Thyroid gland (tissue), 4 donors: ENCODE data around the gene CPNE4. TPM values are rescaled to one million over a fixed set of nuclear protein-coding genes. Genes with fewer than 3 reads are reported as not detected.
A peak's percentile ranks its signal among the peaks of the same experiment; 100 is the strongest.

Source experiments
- DNase-seq, 2 donors: peaks; one replicate each; pipeline ENCODE4 v3.0.0-alpha.2; 2019
- H3K27ac ChIP-seq, 3 donors: fragments of 200-600 bp; sonication (generic); 1 replicate in 2 of 3; 2 replicates in 1 of 3; pipeline ENCODE4 v1.5.1; 2016 to 2019; ENCODE audit warnings: mild to moderate bottlenecking in 1 of 3, moderate library complexity in 1 of 3
- H3K27me3 ChIP-seq: fragments of 200-600 bp; sonication (generic); one replicate; pipeline ENCODE4 v1.5.1; 2019
- H3K36me3 ChIP-seq, 2 donors: fragments of 200-600 bp; sonication (generic); one replicate each; pipeline ENCODE4 v1.5.1; 2016 to 2019
- H3K4me1 ChIP-seq, 2 donors: fragments of 200-600 bp; sonication (generic); one replicate each; pipeline ENCODE4 v1.5.1; 2017 to 2019
- H3K4me3 ChIP-seq, 3 donors: fragments of 200-600 bp; sonication (generic); replicated peaks in 1 of 3; 1 replicate in 2 of 3; 2 replicates in 1 of 3; pipeline ENCODE4 v1.5.1; 2016; ENCODE audit warnings: mild to moderate bottlenecking in 1 of 3
- H3K9me3 ChIP-seq: fragments of 200-600 bp; sonication (generic); one replicate; pipeline ENCODE4 v1.5.1; 2017
- CTCF ChIP-seq, 6 experiments: fragments of 200-600 bp in 3 of 6; fragments of 450-650 bp in 3 of 6; sonication (generic) in 3 of 6; IDR thresholded peaks; one replicate each; pipeline ENCODE4 v1.5.1; 2016 to 2019; ENCODE audit warnings: antibody characterized with exemption in 6 of 6, mild to moderate bottlenecking in 2 of 6, inconsistent platforms in 1 of 6, moderate library complexity in 1 of 6
- POLR2A ChIP-seq, 2 donors: fragments of 450-650 bp; IDR thresholded peaks; one replicate each; pipeline ENCODE4 v1.6.1; 2017; ENCODE audit warnings: antibody characterized with exemption in 2 of 2, mild to moderate bottlenecking in 2 of 2, moderate library complexity in 1 of 2
- WGBS, 2 donors: methylation state at CpG; one replicate each; pipeline ENCODE4 v1.1.5; 2017; 5-methylcytosine and 5-hydroxymethylcytosine counted together
- intact Hi-C: fragments of 100-400 bp; cut with DNase I; formaldehyde crosslinking; loops from one replicate; pipeline ENCODE4 v1.15.1; 2023
- total RNA-seq, 4 donors: library from RNA; depleted of rRNA; stranded (reverse); fragments of >200 nt; gene quantifications; one replicate each; pipeline ENCODE4 v1.2.3, GENCODE V29; 2016

Gene CPNE4
- total RNA-seq, 4 donors from 2014 or later, result not detected

GRCh38 chr3:131543714-131544113 lies 491.1 kb downstream of the CPNE4 start:
- peak; percentile 65 to 85 for DNase-seq
- no peaks in the 10 kb centered on the region for H3K36me3 ChIP-seq

GRCh38 chr3:131541288-131541687 lies 493.5 kb downstream of the CPNE4 start:
- Histone ChIP-seq H3K27me3 (no peaks in the 10 kb centered on the region), H3K4me1 (peaks cover 3 to 4% of the 10 kb centered on the region in 2 donors), H3K27ac (no peak overlapping the region), H3K4me3 (no peak overlapping the region), H3K9me3 (no peaks in the 10 kb centered on the region), H3K36me3 (no peaks in the 10 kb centered on the region)
- intact Hi-C loops, result no loop called here
- TF ChIP-seq CTCF (IDR thresholded peaks at IDR 0.05) (no peak), POLR2A (IDR thresholded peaks at IDR 0.05) (no peak)
- DNase-seq, result no peak
- 86% methylated on average over 1 of the region's 1 CpG for WGBS, 2 donors

More at GRCh38 chr3:131543714-131544113, 491.1 kb downstream of the CPNE4 start:
- peaks cover 3 to 4% of the 10 kb centered on the region in 2 donors for H3K4me1 ChIP-seq
- intact Hi-C loops, result no loop called here
- H3K4me3 ChIP-seq, result no peak overlapping the region
- H3K27ac ChIP-seq, result no peak overlapping the region
- TF ChIP-seq CTCF (IDR thresholded peaks at IDR 0.05), result no peak
- TF ChIP-seq POLR2A (IDR thresholded peaks at IDR 0.05), result no peak
- H3K27me3 ChIP-seq, result no peaks in the 10 kb centered on the region
- H3K9me3 ChIP-seq, result no peaks in the 10 kb centered on the region

- intact Hi-C loops, result no loop called here
- peaks cover 3 to 4% of the 10 kb centered on the region in 2 donors for H3K4me1 ChIP-seq
- H3K36me3 ChIP-seq, result no peaks in the 10 kb centered on the region
- DNase-seq, result no peak
- H3K4me3 ChIP-seq, result no peak overlapping the region
- H3K27me3 ChIP-seq, result no peaks in the 10 kb centered on the region
- 75 to 85% methylated on average over 2 of the region's 2 CpGs for WGBS, 2 donors
- no peaks in the 10 kb centered on the region for H3K9me3 ChIP-seq
- TF ChIP-seq CTCF (IDR thresholded peaks at IDR 0.05) (no peak), POLR2A (IDR thresholded peaks at IDR 0.05) (no peak)
- H3K27ac ChIP-seq, result no peak overlapping the region
These were observed 494.0 kb downstream of the CPNE4 start for GRCh38 chr3:131540821-131541220.

- DNase-seq, result no peak
- no peaks in the 10 kb centered on the region for H3K9me3 ChIP-seq
- intact Hi-C loops, result no loop called here
- no peaks in the 10 kb centered on the region for H3K36me3 ChIP-seq
- peaks cover 3 to 4% of the 10 kb centered on the region in 2 donors for H3K4me1 ChIP-seq
- no peak for TF ChIP-seq CTCF (IDR thresholded peaks at IDR 0.05)
- no peak for TF ChIP-seq POLR2A (IDR thresholded peaks at IDR 0.05)
- H3K4me3 ChIP-seq, result no peak overlapping the region
- H3K27ac ChIP-seq, result no peak overlapping the region
- no peaks in the 10 kb centered on the region for H3K27me3 ChIP-seq
These were observed 494.7 kb downstream of the CPNE4 start for GRCh38 chr3:131540143-131540542.

GRCh38 chr3:131538968-131539367 lies 495.8 kb downstream of the CPNE4 start:
- Histone ChIP-seq H3K36me3 (no peaks in the 10 kb centered on the region), H3K27me3 (no peaks in the 10 kb centered on the region), H3K27ac (no peak overlapping the region), H3K9me3 (no peaks in the 10 kb centered on the region), H3K4me1 (peaks cover 3 to 4% of the 10 kb centered on the region in 2 donors), H3K4me3 (no peak overlapping the region)
- 93 to 95% methylated on average over 1 of the region's 1 CpG for WGBS, 2 donors
- intact Hi-C loops, result no loop called here
- no peak for DNase-seq
- TF ChIP-seq POLR2A (IDR thresholded peaks at IDR 0.05), result no peak
- TF ChIP-seq CTCF (IDR thresholded peaks at IDR 0.05), result no peak
